ENCODE measurements around the gene TBCCD1.
"Not testable (repeated sequence)": the region's sequence is repeated elsewhere in the genome, so short reads cannot be mapped to it uniquely, and the experiment has no call there.

Gene TBCCD1

GRCh38 chr3:186517218-186517617, 49.9 kb downstream of the TBCCD1 start:
- DNase-seq, result no peak

GRCh38 chr3:186516646-186517045, 50.5 kb downstream of the TBCCD1 start:
- no peak for DNase-seq

GRCh38 chr3:186515125-186515524, 52.0 kb downstream of the TBCCD1 start:
- DNase-seq, result no peak

GRCh38 chr3:186514296-186515002, 52.7 kb downstream of the TBCCD1 start:
- no peak for DNase-seq

- DNase-seq, result no peak
These were observed 53.8 kb downstream of the TBCCD1 start for GRCh38 chr3:186513386-186513785.

GRCh38 chr3:186512570-186513302, 54.4 kb downstream of the TBCCD1 start:
- DNase-seq, result no peak

- DNase-seq, result no peak
These were observed 55.4 kb downstream of the TBCCD1 start for GRCh38 chr3:186511702-186512101.

- no peak for DNase-seq
These were observed 55.9 kb downstream of the TBCCD1 start for GRCh38 chr3:186511245-186511644.

- DNase-seq, result no peak
These were observed 56.6 kb downstream of the TBCCD1 start for GRCh38 chr3:186510374-186511079.

GRCh38 chr3:186509423-186509822, 57.7 kb downstream of the TBCCD1 start:
- no peak for DNase-seq

GRCh38 chr3:186506857-186507256, 60.3 kb downstream of the TBCCD1 start:
- DNase-seq, result no peak

- DNase-seq, result no peak
These were observed 60.9 kb downstream of the TBCCD1 start for GRCh38 chr3:186506191-186506739.

- DNase-seq, result no peak
These were observed 64.0 kb downstream of the TBCCD1 start for GRCh38 chr3:186502966-186503712.

- no peak for DNase-seq
These were observed 64.8 kb downstream of the TBCCD1 start for GRCh38 chr3:186502138-186502948.

GRCh38 chr3:186499949-186500348, 67.2 kb downstream of the TBCCD1 start:
- DNase-seq, result not testable (repeated sequence)

- DNase-seq, result not testable (repeated sequence)
These were observed 69.1 kb downstream of the TBCCD1 start for GRCh38 chr3:186498022-186498421.

GRCh38 chr3:186497608-186498007, 69.5 kb downstream of the TBCCD1 start:
- no peak for DNase-seq

- DNase-seq, result no peak
These were observed 70.5 kb downstream of the TBCCD1 start for GRCh38 chr3:186496635-186497034.

Data from left hindlimb (tissue), 1 donor.